ENCODE data around the gene TENM4.

TENM4 gene

DNA sequence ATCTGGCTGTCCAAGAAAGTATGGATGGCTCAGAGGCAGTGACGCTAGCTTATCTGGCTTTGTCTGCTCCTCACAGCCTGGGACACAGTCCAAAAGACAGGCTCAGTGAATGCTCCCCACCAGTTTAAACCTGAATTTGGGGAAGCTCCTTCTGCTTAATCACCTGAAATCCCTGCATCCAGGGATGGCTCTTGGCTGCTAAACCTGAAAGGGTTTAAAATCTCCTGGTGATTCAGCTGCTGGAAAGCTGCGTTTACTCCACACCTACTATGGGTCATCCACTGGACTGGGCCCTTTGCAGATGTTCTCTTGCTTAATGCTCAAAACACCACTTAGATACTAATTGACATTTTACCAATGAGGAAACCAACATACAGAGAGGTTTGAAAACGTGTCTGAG lies 564.2 kb downstream of the TENM4 start:
- Histone ChIP-seq H3K4me3 (no peak overlapping the region), H3K27ac (no peak overlapping the region)
- TF ChIP-seq, protein P1, sequence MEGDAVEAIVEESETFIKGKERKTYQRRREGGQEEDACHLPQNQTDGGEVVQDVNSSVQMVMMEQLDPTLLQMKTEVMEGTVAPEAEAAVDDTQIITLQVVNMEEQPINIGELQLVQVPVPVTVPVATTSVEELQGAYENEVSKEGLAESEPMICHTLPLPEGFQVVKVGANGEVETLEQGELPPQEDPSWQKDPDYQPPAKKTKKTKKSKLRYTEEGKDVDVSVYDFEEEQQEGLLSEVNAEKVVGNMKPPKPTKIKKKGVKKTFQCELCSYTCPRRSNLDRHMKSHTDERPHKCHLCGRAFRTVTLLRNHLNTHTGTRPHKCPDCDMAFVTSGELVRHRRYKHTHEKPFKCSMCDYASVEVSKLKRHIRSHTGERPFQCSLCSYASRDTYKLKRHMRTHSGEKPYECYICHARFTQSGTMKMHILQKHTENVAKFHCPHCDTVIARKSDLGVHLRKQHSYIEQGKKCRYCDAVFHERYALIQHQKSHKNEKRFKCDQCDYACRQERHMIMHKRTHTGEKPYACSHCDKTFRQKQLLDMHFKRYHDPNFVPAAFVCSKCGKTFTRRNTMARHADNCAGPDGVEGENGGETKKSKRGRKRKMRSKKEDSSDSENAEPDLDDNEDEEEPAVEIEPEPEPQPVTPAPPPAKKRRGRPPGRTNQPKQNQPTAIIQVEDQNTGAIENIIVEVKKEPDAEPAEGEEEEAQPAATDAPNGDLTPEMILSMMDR (IDR thresholded peaks at IDR 0.05), result no peak
- DNase-seq (ENCODE audit: low spot score), result no peak

DNA sequence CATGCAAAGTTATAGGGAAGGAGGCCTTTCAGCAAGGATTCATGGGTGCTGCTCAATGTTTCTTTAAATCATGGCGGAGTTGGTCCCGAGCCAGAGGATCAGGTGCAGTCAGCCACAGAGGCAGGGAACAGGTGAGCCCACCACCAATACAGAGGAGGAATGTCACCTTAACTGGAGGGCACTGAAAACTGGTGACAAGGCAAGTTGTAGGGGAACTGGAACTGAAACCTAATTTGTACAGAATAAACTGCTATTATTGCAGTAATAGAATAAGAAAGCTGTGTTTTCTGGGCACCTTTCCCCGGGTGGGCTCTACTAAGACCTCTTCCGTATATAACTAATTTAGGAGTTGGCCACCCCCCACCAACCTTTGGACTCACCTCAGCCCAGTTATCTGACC lies 570.2 kb downstream of the TENM4 start:
- H3K4me3 ChIP-seq, result no peak overlapping the region
- no peak overlapping the region for H3K27ac ChIP-seq
- DNase-seq (ENCODE audit: low spot score), result no peak
- TF ChIP-seq, protein P1 (IDR thresholded peaks at IDR 0.05), result no peak

DNA sequence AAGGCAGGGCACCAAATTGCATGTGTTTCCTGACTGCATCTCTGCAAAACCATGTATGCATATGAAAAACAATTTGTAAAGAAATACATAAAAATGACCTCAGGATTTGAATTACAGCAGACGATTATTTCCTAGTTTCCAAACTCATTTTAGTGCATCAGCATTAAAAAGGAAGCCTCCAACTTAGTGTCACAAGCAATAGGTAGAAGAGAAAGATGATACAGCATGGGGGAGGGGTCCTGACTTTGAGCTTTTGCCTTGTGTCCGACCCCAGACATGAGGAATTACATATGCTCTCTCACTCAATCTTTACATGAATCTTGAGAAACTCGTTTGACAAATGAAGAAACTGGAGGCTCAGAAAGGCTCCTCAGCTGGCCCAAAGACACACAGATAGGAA lies 571.5 kb downstream of the TENM4 start:
- H3K4me3 ChIP-seq, result no peak overlapping the region
- TF ChIP-seq, protein P1 (IDR thresholded peaks at IDR 0.05), result no peak
- DNase-seq (ENCODE audit: low spot score), result no peak
- H3K27ac ChIP-seq, result no peak overlapping the region

DNA sequence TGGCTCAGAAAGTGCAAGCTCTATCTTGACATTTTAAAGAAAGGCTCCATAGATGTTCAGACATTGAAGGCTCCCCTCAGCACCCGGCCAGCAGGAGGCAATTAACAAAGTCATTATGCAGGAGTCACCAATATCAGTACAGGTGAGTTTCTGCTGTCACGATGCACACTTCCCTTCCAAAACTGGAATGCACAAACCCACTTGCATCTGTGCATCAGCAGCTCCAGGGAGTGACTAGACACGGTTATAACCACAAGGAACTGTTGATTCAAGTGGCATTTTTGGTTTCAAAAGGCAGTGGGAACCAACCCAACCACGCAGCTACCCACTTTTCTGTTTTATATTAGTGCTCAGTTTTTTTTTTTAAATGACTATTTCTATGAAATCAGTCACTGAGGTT lies 572.3 kb downstream of the TENM4 start:
- no peak overlapping the region for H3K4me3 ChIP-seq
- DNase-seq (ENCODE audit: low spot score), result no peak
- TF ChIP-seq, protein P1 (IDR thresholded peaks at IDR 0.05), result no peak
- no peak overlapping the region for H3K27ac ChIP-seq

DNA sequence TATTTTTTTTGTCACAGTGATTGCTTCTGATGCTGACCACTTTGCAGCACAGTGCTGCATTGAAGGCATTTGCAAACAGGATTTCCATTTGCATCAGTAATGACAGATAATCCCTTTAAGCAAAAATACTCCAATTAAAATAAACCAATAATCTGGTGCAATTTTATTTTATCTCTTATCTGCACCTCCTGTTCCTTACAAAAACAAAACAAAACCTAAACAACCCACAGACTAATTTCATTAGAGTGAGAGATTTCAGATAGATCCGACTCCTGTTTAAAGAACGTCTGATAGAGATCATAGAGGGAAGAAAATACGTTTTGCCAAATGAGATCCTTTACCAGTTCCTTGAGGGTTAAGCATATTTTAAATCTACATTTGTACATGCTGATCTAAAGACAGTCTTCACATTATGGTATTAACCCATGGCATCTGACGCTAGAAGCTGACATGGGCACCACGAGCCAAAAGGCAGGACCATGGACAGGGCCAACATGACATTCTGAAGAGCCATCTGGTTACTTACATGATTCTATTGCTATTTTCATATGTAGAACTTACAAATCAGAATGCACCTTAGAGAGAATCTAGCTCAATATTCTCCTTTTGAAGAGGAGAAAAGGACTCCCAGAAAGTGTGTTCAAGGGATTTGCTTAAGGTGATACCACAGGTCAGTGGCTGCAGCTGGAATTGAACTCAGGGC lies 580.0 kb downstream of the TENM4 start:
- H3K27ac ChIP-seq, result no peak overlapping the region
- no peak for DNase-seq (ENCODE audit: low spot score)
- TF ChIP-seq, protein P1 (IDR thresholded peaks at IDR 0.05), result no peak

DNA sequence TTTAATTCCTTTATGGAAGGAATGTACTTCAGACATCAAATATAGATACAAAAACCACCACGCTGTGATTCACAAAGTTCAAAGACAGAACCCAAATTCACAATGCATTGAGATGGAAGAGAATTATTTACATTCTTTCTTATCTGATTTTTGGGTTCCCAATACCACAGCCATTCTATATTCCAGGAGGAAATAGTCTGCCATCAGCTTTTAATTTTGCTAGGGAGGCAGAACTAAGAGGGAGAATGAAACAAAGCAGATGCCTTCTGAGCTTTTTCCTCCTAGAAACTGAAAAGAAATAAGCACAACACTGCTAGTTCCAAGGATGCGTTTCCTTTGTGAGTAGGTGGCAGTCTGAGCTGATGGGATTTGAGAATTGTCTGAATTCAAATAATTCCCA lies 583.1 kb downstream of the TENM4 start:
- no peak for DNase-seq (ENCODE audit: low spot score)
- Histone ChIP-seq H3K4me3 (no peak overlapping the region), H3K27ac (no peak overlapping the region)
- TF ChIP-seq, protein P1 (IDR thresholded peaks at IDR 0.05), result no peak

More for the DNA sequence above, 580.0 kb downstream of the TENM4 start:
- no peak overlapping the region for H3K4me3 ChIP-seq

DNA sequence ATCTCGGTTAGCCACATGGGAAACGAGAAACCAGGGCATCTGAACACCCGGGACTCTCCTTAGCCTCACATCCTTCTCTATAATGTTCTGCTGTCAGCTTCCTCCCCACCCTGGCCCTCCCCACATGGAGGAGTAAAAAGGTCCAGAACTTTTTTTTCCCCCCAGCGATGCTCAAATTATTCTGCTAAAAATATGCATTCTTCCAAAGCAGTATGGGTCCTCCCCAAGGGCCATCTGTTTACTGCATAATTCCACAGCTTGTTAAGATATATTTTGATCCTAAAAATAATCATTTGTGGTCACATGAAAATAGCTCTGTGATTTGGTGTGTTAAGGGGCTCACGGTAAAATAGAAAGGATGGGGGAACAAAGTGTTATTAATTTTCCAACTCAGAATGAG lies 584.6 kb downstream of the TENM4 start:
- no peak overlapping the region for H3K27ac ChIP-seq
- no peak overlapping the region for H3K4me3 ChIP-seq
- TF ChIP-seq, protein P1 (IDR thresholded peaks at IDR 0.05), result no peak
- no peak for DNase-seq (ENCODE audit: low spot score)
